HepG2 (cell line): Measurements from ENCODE around the gene SLC35F6.

Source experiments
- CTCF ChIP-seq: sonication (generic); formaldehyde crosslinking; IDR thresholded peaks from 2 replicates; pipeline ENCODE4 v1.5.0; 2020; ENCODE audit warnings: mild to moderate bottlenecking, missing genetic modification reagents, moderate library complexity
- EZH2 ChIP-seq: conservative IDR thresholded peaks from 2 replicates; pipeline ENCODE4 v1.6.1; 2012; ENCODE audit warnings: mild to moderate bottlenecking, low read depth, low read length, moderate library complexity
- FOXJ3 ChIP-seq: sonication (generic); formaldehyde crosslinking; IDR thresholded peaks from 2 replicates; pipeline ENCODE4 v1.4.0; 2020; ENCODE audit warnings: missing genetic modification reagents, mild to moderate bottlenecking, borderline replicate concordance
- GTF3A ChIP-seq: sonication (generic); formaldehyde crosslinking; conservative IDR thresholded peaks from 2 replicates; pipeline ENCODE4 v1.4.0; 2020; ENCODE audit warnings: mild to moderate bottlenecking, missing genetic modification reagents
- MTA1 ChIP-seq: sonication (generic); formaldehyde crosslinking; IDR thresholded peaks from 2 replicates; pipeline ENCODE4 v1.4.0; 2020; ENCODE audit warnings: missing genetic modification reagents, mild to moderate bottlenecking, borderline replicate concordance
- NR2C2 ChIP-seq: sonication (generic); formaldehyde crosslinking; IDR thresholded peaks from 2 replicates; pipeline ENCODE4 v1.4.0; 2020; ENCODE audit warnings: missing genetic modification reagents, mild to moderate bottlenecking, moderate library complexity, borderline replicate concordance
- REST ChIP-seq, 2 experiments: IDR thresholded peaks; 2 replicates each; pipeline ENCODE4 v1.6.1; 2011 to 2012; ENCODE audit warnings: low read length in 2 of 2, borderline replicate concordance in 1 of 2, low read depth in 1 of 2, mild to moderate bottlenecking in 1 of 2, moderate library complexity in 1 of 2
- YY1 ChIP-seq: IDR thresholded peaks from 2 replicates; pipeline ENCODE4 v1.6.1; 2011; ENCODE audit warnings: low read length, low read depth, moderate library complexity, mild to moderate bottlenecking; ENCODE audit not compliant: insufficient read depth, insufficient replicate concordance
- ZNF777 ChIP-seq: sonication (generic); formaldehyde crosslinking; IDR thresholded peaks from 2 replicates; pipeline ENCODE4 v1.4.0; 2020; ENCODE audit warnings: missing genetic modification reagents

- no peak for TF ChIP-seq CTCF (CRISPR knock-in tag)
- no peak for TF ChIP-seq ZNF777 (CRISPR knock-in tag)
- TF ChIP-seq MTA1 (CRISPR knock-in tag) = no peak
- no peak for TF ChIP-seq GTF3A
- no peak for TF ChIP-seq FOXJ3 (CRISPR knock-in tag)
- no peak for TF ChIP-seq EZH2
- TF ChIP-seq YY1 = no peak
- no peak for TF ChIP-seq REST (IDR thresholded peaks at IDR 0.05; ENCODE audit: borderline replicate concordance in 1 of 2, low read depth in 1 of 2, low read length in 2 of 2)
- no peak for TF ChIP-seq NR2C2 (CRISPR knock-in tag)
Observed at GRCh38 chr2:26801796-26802195, 37.7 kb downstream of the SLC35F6 start.
